Ovary (tissue), 9 donors: ENCODE results near the gene URI1. TPM values are rescaled to one million over a fixed set of nuclear protein-coding genes. Genes with fewer than 3 reads are reported as not detected.

Experiments
- DNase-seq, 5 donors: peaks; one replicate each; pipeline ENCODE4 v3.0.0-alpha.2; 2019 to 2020
- H3K27ac ChIP-seq, 2 donors: fragments of 200-600 bp; one replicate each; pipeline versions ENCODE4 v1.5.1 to v1.8.0; 2019 to 2022
- H3K27me3 ChIP-seq: fragments of 200-600 bp; one replicate; pipeline ENCODE4 v1.8.0; 2022
- H3K36me3 ChIP-seq: fragments of 200-600 bp; sonication (generic); one replicate; pipeline ENCODE4 v1.5.1; 2019
- H3K4me1 ChIP-seq: one replicate; pipeline ENCODE4 v1.8.1; 2013; ENCODE audit warnings: mild to moderate bottlenecking, moderate library complexity; ENCODE audit not compliant: insufficient read depth
- H3K4me3 ChIP-seq: fragments of 200-600 bp; sonication (generic); one replicate; pipeline ENCODE4 v1.5.1; 2017
- H3K9me3 ChIP-seq, 2 donors: fragments of 200-600 bp in 1 of 2; sonication (generic) in 1 of 2; one replicate each; pipeline versions ENCODE4 v1.5.1 to v1.8.1; 2013 to 2019; ENCODE audit warnings: mild to moderate bottlenecking in 1 of 2, moderate library complexity in 1 of 2
- EP300 ChIP-seq: sonication (generic); formaldehyde crosslinking; IDR thresholded peaks from one replicate; pipeline ENCODE4 v1.6.1; 2017; ENCODE audit warnings: antibody characterized with exemption
- POLR2A ChIP-seq: fragments of 450-650 bp; IDR thresholded peaks from one replicate; pipeline ENCODE4 v1.6.1; 2017; ENCODE audit warnings: antibody characterized with exemption, mild to moderate bottlenecking, moderate library complexity
- WGBS, 3 donors: extraction: QIAGEN DNeasy Blood & Tissue Kit in 1 of 3; methylation state at CpG; one replicate each; pipeline versions ENCODE4 v1.1.5 to v1.1.7; 2013 to 2017; 5-methylcytosine and 5-hydroxymethylcytosine counted together
- intact Hi-C, 4 donors: fragments of 100-400 bp; cut with DNase I; formaldehyde crosslinking; loops; one replicate each; pipeline versions ENCODE4 v1.11.0 to v1.15.1; 2022 to 2023
- polyA plus RNA-seq, 2 donors: library from polyadenylated mRNA; stranded (reverse); fragments of 200-250 nt in 1 of 2; fragments of 350-450 nt in 1 of 2; fragmentation: Illumina TruSeq in 1 of 2; extraction: RNeasy Lipid Tissue Mini Kit (QIAGEN cat#74804) in 1 of 2; gene quantifications; one replicate each; pipeline ENCODE4 v1.2.3, GENCODE V29; 2013 to 2014
- total RNA-seq, 7 donors: library from RNA; depleted of rRNA in 2 of 7; stranded (reverse); fragments of >200 nt in 2 of 7; fragmentation: NEBNext Ultra II Directional in 3 of 7; extraction: Animal tissue kit (Norgen Biotek cat#: 25700) in 3 of 7; gene quantifications; one replicate each; pipeline versions ENCODE4 v1.1.0 to v1.2.4, GENCODE V29; 2016 to 2023
- TF ChIP-seq, protein P1 (sequence below), 3 donors: fragments of 450-650 bp in 2 of 3; fragments of 200-600 bp in 1 of 3; IDR thresholded peaks; one replicate each; pipeline versions ENCODE4 v1.5.1 to v1.8.0; 2016 to 2022; ENCODE audit warnings: antibody characterized with exemption in 3 of 3, mild to moderate bottlenecking in 1 of 3
- donor health status: DM: no; HTN: no; CAD: no; lungs with moderate emphysema.
- donor health status: DM: no; HTN: no; CAD: no.
- donor health status: Bipolar disorder and iron deficiency.
- donor health status: DM: yes; HTN: yes; CAD: no.
- donor health status: DM: no; HTN: no; CAD: no.
- donor health status: DM: yes; HTN: yes; CAD: no.

The URI1 gene
- total and polyA plus RNA-seq, 9 donors, result 39.8 to 90.0 (median 66.9) TPM

DNA sequence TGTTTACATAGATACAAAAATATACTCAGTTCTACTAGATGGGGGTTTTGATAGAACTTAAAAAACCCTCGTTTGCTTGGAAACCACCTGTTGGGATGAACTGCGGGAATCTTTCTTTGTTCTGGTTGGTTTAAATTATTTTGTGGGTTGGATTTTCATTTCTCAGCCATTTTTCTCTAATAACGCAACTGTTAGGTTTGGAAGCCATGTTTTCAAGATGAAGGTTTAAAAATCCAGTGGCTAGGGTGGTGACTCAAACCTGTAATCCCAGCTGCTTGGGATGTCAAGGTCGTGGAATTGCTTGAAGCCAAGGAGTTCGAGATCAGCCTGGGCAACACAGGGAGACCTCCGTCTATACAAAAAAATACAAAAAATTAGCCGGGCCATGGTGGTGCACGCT lies 1.6 kb downstream of the URI1 start:
- TF ChIP-seq POLR2A, result no peak
- intact Hi-C loops, result no loop called here
- H3K27me3 ChIP-seq, result no peaks in the 10 kb centered on the region
- no peaks in the 10 kb centered on the region for H3K36me3 ChIP-seq
- H3K4me3 ChIP-seq, result no peak overlapping the region
- DNase-seq, result no peak
- H3K27ac ChIP-seq, result no peak overlapping the region
- H3K9me3 ChIP-seq, result no peaks in the 10 kb centered on the region
- WGBS, 3 donors, result 34 to 49% (median 40%) methylated on average over 8 of the region's 8 CpGs
- peaks cover 5% of the 10 kb centered on the region for H3K4me1 ChIP-seq

DNA sequence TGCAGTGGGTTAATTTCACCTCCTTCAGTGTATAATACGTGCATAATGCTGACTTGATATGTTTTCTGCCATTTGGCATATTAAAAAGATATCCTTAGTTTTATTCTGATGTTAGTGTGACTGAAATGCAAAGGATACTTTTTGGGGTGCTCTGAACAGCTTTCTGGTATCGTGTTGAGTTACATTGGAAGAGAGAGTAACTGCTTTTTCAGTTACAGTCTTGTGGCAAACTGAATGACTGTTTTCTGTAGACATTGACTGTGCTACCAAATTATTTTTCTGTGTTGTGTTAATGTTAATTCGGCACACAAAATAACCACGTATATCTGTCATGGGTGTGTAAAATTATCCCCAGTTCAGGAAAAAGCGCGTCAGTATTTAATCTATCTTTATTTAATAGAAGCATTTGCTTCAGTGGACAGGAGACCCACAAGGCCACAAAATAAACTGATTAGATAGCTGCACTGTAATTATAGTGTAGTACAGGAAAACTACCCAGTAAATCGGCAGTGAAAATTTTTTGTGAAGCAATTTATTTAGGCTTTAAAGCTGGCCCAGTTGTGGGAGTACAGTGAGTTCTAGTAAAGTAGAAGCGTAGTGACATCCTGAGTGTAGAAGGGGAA lies 2.5 kb downstream of the URI1 start:
- 21 to 25% (median 25%) methylated on average over 8 of the region's 8 CpGs for WGBS, 3 donors
- H3K27ac ChIP-seq, result no peak overlapping the region
- intact Hi-C loops, result no loop called here
- H3K9me3 ChIP-seq, result no peaks in the 10 kb centered on the region
- no peaks in the 10 kb centered on the region for H3K36me3 ChIP-seq
- TF ChIP-seq, protein P1, sequence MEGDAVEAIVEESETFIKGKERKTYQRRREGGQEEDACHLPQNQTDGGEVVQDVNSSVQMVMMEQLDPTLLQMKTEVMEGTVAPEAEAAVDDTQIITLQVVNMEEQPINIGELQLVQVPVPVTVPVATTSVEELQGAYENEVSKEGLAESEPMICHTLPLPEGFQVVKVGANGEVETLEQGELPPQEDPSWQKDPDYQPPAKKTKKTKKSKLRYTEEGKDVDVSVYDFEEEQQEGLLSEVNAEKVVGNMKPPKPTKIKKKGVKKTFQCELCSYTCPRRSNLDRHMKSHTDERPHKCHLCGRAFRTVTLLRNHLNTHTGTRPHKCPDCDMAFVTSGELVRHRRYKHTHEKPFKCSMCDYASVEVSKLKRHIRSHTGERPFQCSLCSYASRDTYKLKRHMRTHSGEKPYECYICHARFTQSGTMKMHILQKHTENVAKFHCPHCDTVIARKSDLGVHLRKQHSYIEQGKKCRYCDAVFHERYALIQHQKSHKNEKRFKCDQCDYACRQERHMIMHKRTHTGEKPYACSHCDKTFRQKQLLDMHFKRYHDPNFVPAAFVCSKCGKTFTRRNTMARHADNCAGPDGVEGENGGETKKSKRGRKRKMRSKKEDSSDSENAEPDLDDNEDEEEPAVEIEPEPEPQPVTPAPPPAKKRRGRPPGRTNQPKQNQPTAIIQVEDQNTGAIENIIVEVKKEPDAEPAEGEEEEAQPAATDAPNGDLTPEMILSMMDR (IDR thresholded peaks at IDR 0.05), result no peak
- TF ChIP-seq EP300 (no peak), POLR2A (no peak)
- H3K4me3 ChIP-seq, result no peak overlapping the region
- no peak for DNase-seq
- peaks cover 5% of the 10 kb centered on the region for H3K4me1 ChIP-seq
- no peaks in the 10 kb centered on the region for H3K27me3 ChIP-seq

DNA sequence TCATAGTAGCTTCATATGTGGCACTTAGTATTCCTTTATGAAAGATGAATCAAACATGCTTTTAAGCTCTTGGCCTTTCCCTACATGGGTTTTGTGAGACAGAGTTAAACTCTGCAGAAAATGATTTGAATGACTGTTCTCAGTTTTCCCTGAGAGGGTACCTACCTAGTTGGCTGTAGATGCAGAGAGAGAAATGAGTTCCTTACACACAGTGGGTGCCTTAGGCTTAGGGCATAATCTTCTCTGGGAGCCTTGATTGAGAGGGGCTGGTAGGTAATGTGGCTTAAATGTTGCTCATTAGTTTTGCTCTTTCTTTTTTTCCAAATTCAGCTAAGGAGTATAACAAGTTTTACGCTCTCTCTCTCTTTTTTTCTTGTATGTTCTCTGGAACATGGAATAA lies 3.0 kb downstream of the URI1 start:
- H3K4me3 ChIP-seq, result no peak overlapping the region
- H3K4me1 ChIP-seq, result peaks cover 5% of the 10 kb centered on the region
- intact Hi-C loops, result no loop called here
- H3K36me3 ChIP-seq, result no peaks in the 10 kb centered on the region
- no peaks in the 10 kb centered on the region for H3K9me3 ChIP-seq
- H3K27me3 ChIP-seq, result no peaks in the 10 kb centered on the region
- TF ChIP-seq EP300 (no peak), POLR2A (no peak)
- TF ChIP-seq, protein P1 (IDR thresholded peaks at IDR 0.05), result no peak
- no peak for DNase-seq
- WGBS, 3 donors, result 13 to 25% (median 20%) methylated on average over 1 of the region's 1 CpG
- H3K27ac ChIP-seq, result no peak overlapping the region

DNA sequence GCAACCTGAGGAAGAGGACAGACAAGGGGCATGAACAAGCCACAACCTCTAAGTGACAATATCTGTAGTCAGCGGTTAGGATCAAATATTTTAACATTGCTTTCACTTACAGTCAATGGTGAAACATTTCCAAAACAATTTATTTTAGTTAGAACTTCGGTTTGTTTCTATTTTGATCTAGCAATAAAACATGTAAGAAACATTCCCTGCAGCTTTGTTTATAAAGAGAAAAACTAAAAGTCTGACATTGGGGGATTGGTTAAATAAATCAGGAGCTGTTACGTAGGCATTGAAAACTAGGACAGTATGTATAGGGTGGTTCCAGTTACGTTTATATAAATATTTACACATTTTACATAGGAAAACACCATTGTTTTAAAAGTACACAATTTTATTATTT lies 3.4 kb downstream of the URI1 start:
- Histone ChIP-seq H3K36me3 (no peaks in the 10 kb centered on the region), H3K9me3 (no peaks in the 10 kb centered on the region), H3K27ac (no peak overlapping the region), H3K4me3 (no peak overlapping the region), H3K4me1 (peaks cover 5% of the 10 kb centered on the region), H3K27me3 (no peaks in the 10 kb centered on the region)
- no peak for DNase-seq
- WGBS, 3 donors, result 8 to 14% (median 8%) methylated on average over 4 of the region's 4 CpGs
- intact Hi-C loops, result no loop called here
- no peak for TF ChIP-seq EP300
- TF ChIP-seq, protein P1 (IDR thresholded peaks at IDR 0.05), result no peak
- no peak for TF ChIP-seq POLR2A

DNA sequence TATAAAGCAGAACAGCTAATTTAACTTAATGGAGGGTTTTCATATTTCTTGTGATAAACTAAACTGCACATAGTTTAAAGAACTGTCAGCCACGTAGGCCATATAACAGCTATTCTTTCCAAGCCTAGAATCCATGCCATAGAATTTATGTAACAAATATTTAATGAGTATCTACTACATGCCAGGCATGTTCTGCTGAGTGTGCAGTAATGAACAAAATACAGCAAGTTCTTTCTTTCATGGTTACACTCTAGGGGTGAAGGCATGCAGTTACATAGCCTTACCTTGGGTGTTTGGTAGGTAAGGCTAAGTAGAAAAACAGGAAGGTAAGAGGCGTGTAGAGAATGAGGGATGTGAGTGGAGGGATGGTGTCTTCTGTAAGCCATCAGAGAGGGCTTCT lies 4.6 kb downstream of the URI1 start:
- no peak overlapping the region for H3K4me3 ChIP-seq
- intact Hi-C loops, result no loop called here
- TF ChIP-seq POLR2A, result no peak
- H3K27me3 ChIP-seq, result no peaks in the 10 kb centered on the region
- H3K27ac ChIP-seq, result no peak overlapping the region
- WGBS, 3 donors, result 77 to 85% (median 82%) methylated on average over 2 of the region's 2 CpGs
- H3K9me3 ChIP-seq, result no peaks in the 10 kb centered on the region
- H3K4me1 ChIP-seq, result peaks cover 6% of the 10 kb centered on the region
- H3K36me3 ChIP-seq, result no peaks in the 10 kb centered on the region
- no peak for DNase-seq
